Tibial artery (tissue), 4 donors: ENCODE data around the gene COA8.
A peak's percentile ranks its signal among the peaks of the same experiment; 100 is the strongest.

Source experiments
- DNase-seq, 2 donors: peaks; one replicate each; pipeline ENCODE4 v3.0.0-alpha.2; 2019
- H3K27ac ChIP-seq, 2 donors: fragments of 200-600 bp; sonication (generic) in 1 of 2; 1 replicate in 1 of 2; 2 replicates in 1 of 2; pipeline ENCODE4 v1.5.1; 2018 to 2019; ENCODE audit warnings: mild to moderate bottlenecking in 1 of 2
- H3K27me3 ChIP-seq, 2 donors: fragments of 200-600 bp; sonication (generic) in 1 of 2; one replicate each; pipeline versions ENCODE4 v1.5.1 to v1.6.0; 2016 to 2019
- H3K36me3 ChIP-seq, 3 donors: fragments of 200-600 bp; sonication (generic) in 2 of 3; one replicate each; pipeline ENCODE4 v1.5.1; 2016 to 2019; ENCODE audit warnings: mild to moderate bottlenecking in 2 of 3
- H3K4me1 ChIP-seq, 4 donors: fragments of 200-600 bp; sonication (generic) in 2 of 4; 1 replicate in 3 of 4; 2 replicates in 1 of 4; pipeline ENCODE4 v1.5.1; 2016 to 2019
- H3K4me3 ChIP-seq, 2 donors: fragments of 200-600 bp; sonication (generic) in 1 of 2; 1 replicate in 1 of 2; 2 replicates in 1 of 2; pipeline ENCODE4 v1.5.1; 2018 to 2019; ENCODE audit warnings: mild to moderate bottlenecking in 2 of 2
- H3K9me3 ChIP-seq, 3 donors: fragments of 200-600 bp; sonication (generic) in 1 of 3; one replicate each; pipeline ENCODE4 v1.5.1; 2016 to 2019
- intact Hi-C: fragments of 100-400 bp; cut with DNase I; formaldehyde crosslinking; loops from one replicate; pipeline ENCODE4 v1.15.0; 2023; ENCODE audit warnings: low total_unique reads
- TF ChIP-seq, protein P1 (sequence below), 2 experiments: fragments of 200-600 bp in 1 of 2; fragments of 450-650 bp in 1 of 2; IDR thresholded peaks; one replicate each; pipeline ENCODE4 v1.5.1; 2017 to 2019; ENCODE audit warnings: antibody characterized with exemption in 2 of 2, mild to moderate bottlenecking in 1 of 2, moderate library complexity in 1 of 2

Gene COA8

GRCh38 chr14:103574104-103574503, 11.3 kb downstream of the COA8 start:
- no peak for DNase-seq
- intact Hi-C loops: no loop called here
- H3K4me3 ChIP-seq: no peak overlapping the region
- TF ChIP-seq, protein P1, sequence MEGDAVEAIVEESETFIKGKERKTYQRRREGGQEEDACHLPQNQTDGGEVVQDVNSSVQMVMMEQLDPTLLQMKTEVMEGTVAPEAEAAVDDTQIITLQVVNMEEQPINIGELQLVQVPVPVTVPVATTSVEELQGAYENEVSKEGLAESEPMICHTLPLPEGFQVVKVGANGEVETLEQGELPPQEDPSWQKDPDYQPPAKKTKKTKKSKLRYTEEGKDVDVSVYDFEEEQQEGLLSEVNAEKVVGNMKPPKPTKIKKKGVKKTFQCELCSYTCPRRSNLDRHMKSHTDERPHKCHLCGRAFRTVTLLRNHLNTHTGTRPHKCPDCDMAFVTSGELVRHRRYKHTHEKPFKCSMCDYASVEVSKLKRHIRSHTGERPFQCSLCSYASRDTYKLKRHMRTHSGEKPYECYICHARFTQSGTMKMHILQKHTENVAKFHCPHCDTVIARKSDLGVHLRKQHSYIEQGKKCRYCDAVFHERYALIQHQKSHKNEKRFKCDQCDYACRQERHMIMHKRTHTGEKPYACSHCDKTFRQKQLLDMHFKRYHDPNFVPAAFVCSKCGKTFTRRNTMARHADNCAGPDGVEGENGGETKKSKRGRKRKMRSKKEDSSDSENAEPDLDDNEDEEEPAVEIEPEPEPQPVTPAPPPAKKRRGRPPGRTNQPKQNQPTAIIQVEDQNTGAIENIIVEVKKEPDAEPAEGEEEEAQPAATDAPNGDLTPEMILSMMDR (IDR thresholded peaks at IDR 0.05): no peak
- no peaks in the 10 kb centered on the region for H3K27me3 ChIP-seq
- peaks cover 17 to 40% (median 30%) of the 10 kb centered on the region in 3 donors for H3K36me3 ChIP-seq
- no peak overlapping the region for H3K27ac ChIP-seq
- H3K9me3 ChIP-seq: no peaks in the 10 kb centered on the region
- peaks cover 0 to 25% (median 18%) of the 10 kb centered on the region in 4 donors for H3K4me1 ChIP-seq

DNA sequence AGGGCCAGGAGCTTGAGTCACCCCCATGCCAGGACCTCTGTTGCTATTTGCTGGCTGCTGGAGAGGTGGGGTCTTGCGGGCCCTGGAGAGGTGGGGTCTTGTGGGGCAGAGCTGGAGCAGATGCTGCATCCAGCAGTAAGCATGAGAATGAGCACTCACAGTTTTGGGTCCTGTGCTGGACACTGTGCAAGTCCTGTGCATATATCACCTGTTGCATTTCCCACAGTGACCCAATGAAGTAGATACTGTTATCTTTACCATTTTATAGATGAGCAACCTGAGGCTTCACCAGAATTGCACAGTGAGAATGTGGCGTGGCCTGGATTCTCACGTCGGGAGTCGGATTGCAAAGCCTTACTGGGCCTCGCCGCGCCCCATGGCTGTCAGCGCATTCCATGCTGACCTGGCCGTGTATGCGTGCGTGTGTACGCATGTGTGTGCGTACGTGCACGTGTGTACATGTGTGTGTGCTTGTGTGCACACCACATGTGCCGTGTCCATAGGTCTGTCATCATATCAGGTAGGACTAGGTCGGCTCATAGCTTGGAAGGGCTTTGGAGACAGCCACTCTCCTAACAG, 12.0 kb downstream of the COA8 start:
- Histone ChIP-seq H3K36me3 (peaks cover 17 to 47% (median 35%) of the 10 kb centered on the region in 3 donors), H3K27ac (no peak overlapping the region), H3K4me1 (peaks cover 0 to 25% (median 18%) of the 10 kb centered on the region in 4 donors), H3K9me3 (no peaks in the 10 kb centered on the region), H3K4me3 (no peak overlapping the region), H3K27me3 (no peaks in the 10 kb centered on the region)
- TF ChIP-seq, protein P1 (IDR thresholded peaks at IDR 0.05): no peak
- intact Hi-C loops: loop anchor here (5.0 kb wide), 1 partner anchor 338 kb away; no protein-coding TSS in a partner anchor
- no peak for DNase-seq

DNA sequence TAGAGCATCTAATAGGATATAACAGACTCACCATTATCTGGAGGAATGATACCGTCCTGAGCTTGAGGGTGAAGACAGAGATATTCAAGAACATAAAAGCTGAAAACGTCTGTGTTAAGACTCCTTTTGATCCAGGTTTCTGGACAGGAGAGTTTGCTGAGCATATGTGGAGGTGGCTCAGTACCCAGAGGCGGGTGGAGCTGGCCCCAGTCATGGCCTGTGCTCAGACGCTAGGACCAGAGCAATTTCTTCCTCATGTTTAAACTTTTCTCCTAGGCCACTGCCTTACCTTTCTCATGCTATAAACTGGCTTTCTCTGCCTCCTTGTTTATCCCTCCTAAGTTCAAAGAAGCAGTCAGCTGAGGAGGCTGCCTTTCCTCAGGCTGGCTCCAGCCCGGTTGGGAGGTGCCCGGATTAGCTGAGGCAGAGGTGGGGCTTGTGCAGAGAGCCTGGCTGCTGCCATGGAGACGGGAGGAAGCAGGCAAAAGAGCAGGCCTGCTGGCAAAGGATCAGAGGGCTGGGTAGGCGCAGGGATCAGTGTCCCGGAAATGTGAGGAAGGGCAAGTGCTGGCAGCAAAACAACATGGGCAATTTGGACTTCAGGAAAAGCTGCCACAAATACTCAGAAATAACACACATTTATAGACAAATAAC, 13.7 kb downstream of the COA8 start:
- DNase-seq: peak; percentile 92 to 94
- H3K4me1 ChIP-seq: peaks cover 0 to 20% (median 18%) of the 10 kb centered on the region in 4 donors
- peaks cover 17 to 61% (median 37%) of the 10 kb centered on the region in 3 donors for H3K36me3 ChIP-seq
- TF ChIP-seq, protein P1 (IDR thresholded peaks at IDR 0.05): no peak
- peak overlapping the region; percentile 53 to 76 for H3K27ac ChIP-seq
- intact Hi-C loops: loop anchor here (5.0 kb wide), 1 partner anchor 336 kb away; no protein-coding TSS in a partner anchor
- H3K27me3 ChIP-seq: no peaks in the 10 kb centered on the region
- no peaks in the 10 kb centered on the region for H3K9me3 ChIP-seq
- H3K4me3 ChIP-seq: no peak overlapping the region

- peaks cover 0 to 20% (median 18%) of the 10 kb centered on the region in 4 donors for H3K4me1 ChIP-seq
- H3K27me3 ChIP-seq: no peaks in the 10 kb centered on the region
- H3K36me3 ChIP-seq: peaks cover 26 to 59% (median 34%) of the 10 kb centered on the region in 3 donors
- no peaks in the 10 kb centered on the region for H3K9me3 ChIP-seq
- DNase-seq: no peak
- no peak overlapping the region for H3K4me3 ChIP-seq
- TF ChIP-seq, protein P1 (IDR thresholded peaks at IDR 0.05): no peak
- intact Hi-C loops: loop anchor here (5.0 kb wide), 1 partner anchor 334 kb away; no protein-coding TSS in a partner anchor
- H3K27ac ChIP-seq: no peak overlapping the region
These were observed 15.8 kb downstream of the COA8 start for GRCh38 chr14:103578401-103579075.

DNA sequence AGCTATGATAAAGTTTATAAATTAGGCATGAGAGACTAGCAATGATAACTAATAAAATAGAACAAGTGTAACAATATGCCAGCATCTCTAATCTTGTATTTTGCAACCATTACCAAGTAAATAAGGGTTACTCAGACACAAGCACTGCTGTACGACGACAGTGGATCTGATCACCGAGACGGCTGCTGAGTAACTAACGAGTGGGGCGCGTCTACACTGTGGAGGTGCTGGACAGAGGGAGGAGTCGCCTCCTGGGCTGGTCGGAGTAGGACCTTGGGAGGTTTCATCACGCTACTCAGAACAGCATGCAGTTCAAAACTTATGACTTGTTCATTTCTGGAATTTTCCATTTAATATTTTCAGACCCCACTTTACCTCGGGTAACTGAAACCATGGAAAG, 18.4 kb downstream of the COA8 start:
- DNase-seq: no peak

More for the DNA sequence above, 18.4 kb downstream of the COA8 start:
- Histone ChIP-seq H3K27me3 (no peaks in the 10 kb centered on the region), H3K27ac (no peak overlapping the region), H3K4me1 (peaks cover 0 to 11% (median 10%) of the 10 kb centered on the region in 4 donors), H3K9me3 (no peaks in the 10 kb centered on the region), H3K4me3 (no peak overlapping the region), H3K36me3 (peaks cover 16 to 50% (median 21%) of the 10 kb centered on the region in 3 donors)
- TF ChIP-seq, protein P1 (IDR thresholded peaks at IDR 0.05): no peak
- intact Hi-C loops: no loop called here
